ENCODE measurements around the gene ELN.

DNA sequence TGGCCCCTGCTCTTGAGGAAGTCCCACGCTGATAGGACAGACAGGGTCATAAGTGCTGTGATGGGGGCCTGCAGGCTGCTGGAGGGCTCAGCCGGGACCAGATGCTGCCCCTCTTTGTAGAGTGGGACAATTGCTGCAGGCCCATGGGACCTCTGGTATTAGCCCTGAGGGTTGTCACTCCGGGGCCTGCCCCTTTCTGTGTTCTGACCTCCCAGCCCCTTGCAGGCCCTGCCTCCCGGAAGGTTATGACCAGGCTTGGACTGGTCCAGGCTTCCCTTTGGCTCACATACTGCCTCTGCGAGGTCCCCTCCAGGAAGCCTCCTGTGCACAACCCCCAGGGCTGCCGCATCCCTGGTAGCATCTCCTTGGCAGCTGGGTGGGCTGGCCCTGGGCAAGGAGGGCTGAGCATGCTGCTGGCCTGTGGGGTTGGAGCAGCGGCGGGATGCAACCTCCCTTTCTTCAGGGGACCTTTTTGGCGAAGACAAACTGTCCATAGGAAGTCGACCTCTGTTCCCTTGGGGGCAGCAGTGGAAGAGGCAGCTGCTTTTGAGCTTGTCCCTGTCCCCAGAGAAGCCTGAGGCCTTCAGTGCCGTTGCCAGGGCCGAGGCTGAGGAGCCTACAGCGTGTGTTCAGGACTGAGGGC, 64.5 kb downstream of the ELN start:
- no peak for TF ChIP-seq POU5F1 (IDR thresholded peaks at IDR 0.05; ENCODE audit: low read depth, low read length)
- TF ChIP-seq, protein P1, sequence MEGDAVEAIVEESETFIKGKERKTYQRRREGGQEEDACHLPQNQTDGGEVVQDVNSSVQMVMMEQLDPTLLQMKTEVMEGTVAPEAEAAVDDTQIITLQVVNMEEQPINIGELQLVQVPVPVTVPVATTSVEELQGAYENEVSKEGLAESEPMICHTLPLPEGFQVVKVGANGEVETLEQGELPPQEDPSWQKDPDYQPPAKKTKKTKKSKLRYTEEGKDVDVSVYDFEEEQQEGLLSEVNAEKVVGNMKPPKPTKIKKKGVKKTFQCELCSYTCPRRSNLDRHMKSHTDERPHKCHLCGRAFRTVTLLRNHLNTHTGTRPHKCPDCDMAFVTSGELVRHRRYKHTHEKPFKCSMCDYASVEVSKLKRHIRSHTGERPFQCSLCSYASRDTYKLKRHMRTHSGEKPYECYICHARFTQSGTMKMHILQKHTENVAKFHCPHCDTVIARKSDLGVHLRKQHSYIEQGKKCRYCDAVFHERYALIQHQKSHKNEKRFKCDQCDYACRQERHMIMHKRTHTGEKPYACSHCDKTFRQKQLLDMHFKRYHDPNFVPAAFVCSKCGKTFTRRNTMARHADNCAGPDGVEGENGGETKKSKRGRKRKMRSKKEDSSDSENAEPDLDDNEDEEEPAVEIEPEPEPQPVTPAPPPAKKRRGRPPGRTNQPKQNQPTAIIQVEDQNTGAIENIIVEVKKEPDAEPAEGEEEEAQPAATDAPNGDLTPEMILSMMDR (IDR thresholded peaks at IDR 0.05; ENCODE audit: control extremely low read depth in 1 of 3, insufficient read depth in 1 of 3, low read depth in 1 of 3, low read length in 3 of 3) = no peak
- no peak for TF ChIP-seq CBX5 (IDR thresholded peaks at IDR 0.05; ENCODE audit: low read depth, low read length)
- TF ChIP-seq YY1 (IDR thresholded peaks at IDR 0.05; ENCODE audit: low read depth, low read length) = no peak
